Muscle layer of colon (tissue), 2 donors: Measurements from ENCODE around the gene DNM2.
"Not testable (repeated sequence)": the region's sequence is repeated elsewhere in the genome, so short reads cannot be mapped to it uniquely, and the experiment has no call there.

Experiments used
- H3K27ac ChIP-seq: one replicate; pipeline ENCODE4 v1.7.0; 2013; ENCODE audit warnings: low read depth, mild to moderate bottlenecking, low read length, moderate library complexity
- H3K27me3 ChIP-seq, 2 donors: one replicate each; pipeline ENCODE4 v1.7.0; 2013; ENCODE audit warnings: low read length in 2 of 2, mild to moderate bottlenecking in 2 of 2; ENCODE audit not compliant: insufficient read depth in 2 of 2, control insufficient read depth in 1 of 2
- H3K36me3 ChIP-seq: one replicate; pipeline ENCODE4 v1.7.0; 2013; ENCODE audit warnings: mild to moderate bottlenecking, low read length; ENCODE audit not compliant: insufficient read depth
- H3K4me1 ChIP-seq: one replicate; pipeline ENCODE4 v1.7.0; 2013; ENCODE audit warnings: mild to moderate bottlenecking, low read length; ENCODE audit not compliant: insufficient read depth
- H3K4me3 ChIP-seq, 2 donors: one replicate each; pipeline ENCODE4 v1.7.0; 2013; ENCODE audit warnings: low read length in 2 of 2, low read depth in 1 of 2, mild to moderate bottlenecking in 1 of 2, moderate library complexity in 1 of 2
- H3K9ac ChIP-seq: one replicate; pipeline ENCODE4 v1.7.0; 2013; ENCODE audit warnings: low read length
- H3K9me3 ChIP-seq: one replicate; pipeline ENCODE4 v1.7.0; 2013; ENCODE audit warnings: mild to moderate bottlenecking, low read length
- donor health status: abdominal sarcoma.
- donor health status: Adenocarcinoma of cecum.

DNM2 gene

GRCh38 chr19:10730932-10731331 lies 13.1 kb downstream of the DNM2 start:
- Histone ChIP-seq H3K9me3 (no peaks in the 10 kb centered on the region), H3K9ac (no peak overlapping the region), H3K4me1 (peaks cover 12% of the 10 kb centered on the region)

GRCh38 chr19:10735741-10736140 lies 17.9 kb downstream of the DNM2 start:
- no peak overlapping the region for H3K27ac ChIP-seq

More at GRCh38 chr19:10730932-10731331, 13.1 kb downstream of the DNM2 start:
- Histone ChIP-seq H3K27ac (no peak overlapping the region), H3K27me3 (no peaks in the 10 kb centered on the region), H3K4me3 (no peak overlapping the region), H3K36me3 (no peaks in the 10 kb centered on the region)

GRCh38 chr19:10736189-10736588 lies 18.3 kb downstream of the DNM2 start:
- Histone ChIP-seq H3K27me3 (no peaks in the 10 kb centered on the region), H3K4me3 (no peak overlapping the region), H3K9ac (no peak overlapping the region), H3K27ac (no peak overlapping the region), H3K36me3 (no peaks in the 10 kb centered on the region), H3K9me3 (no peaks in the 10 kb centered on the region), H3K4me1 (no peaks in the 10 kb centered on the region)

More at GRCh38 chr19:10735741-10736140, 17.9 kb downstream of the DNM2 start:
- no peaks in the 10 kb centered on the region for H3K9me3 ChIP-seq
- no peak overlapping the region for H3K9ac ChIP-seq
- H3K27me3 ChIP-seq: no peaks in the 10 kb centered on the region
- H3K36me3 ChIP-seq: no peaks in the 10 kb centered on the region
- H3K4me1 ChIP-seq: no peaks in the 10 kb centered on the region
- H3K4me3 ChIP-seq: no peak overlapping the region

- Histone ChIP-seq H3K4me1 (peaks cover 1% of the 10 kb centered on the region), H3K9me3 (no peaks in the 10 kb centered on the region), H3K36me3 (no peaks in the 10 kb centered on the region), H3K4me3 (no peak overlapping the region), H3K9ac (no peak overlapping the region), H3K27ac (no peak overlapping the region), H3K27me3 (no peaks in the 10 kb centered on the region)
Measured at GRCh38 chr19:10736916-10737551, 19.2 kb downstream of the DNM2 start.

- Histone ChIP-seq H3K27ac (no peak overlapping the region), H3K9me3 (no peaks in the 10 kb centered on the region), H3K36me3 (no peaks in the 10 kb centered on the region), H3K27me3 (no peaks in the 10 kb centered on the region), H3K9ac (no peak overlapping the region), H3K4me3 (no peak overlapping the region), H3K4me1 (peaks cover 6% of the 10 kb centered on the region)
Measured at GRCh38 chr19:10737722-10738121, 19.8 kb downstream of the DNM2 start.

GRCh38 chr19:10740798-10741197 lies 22.9 kb downstream of the DNM2 start:
- Histone ChIP-seq H3K27me3 (no peaks in the 10 kb centered on the region), H3K4me3 (no peak overlapping the region), H3K36me3 (no peaks in the 10 kb centered on the region), H3K27ac (no peak overlapping the region), H3K9me3 (no peaks in the 10 kb centered on the region), H3K4me1 (peaks cover 6% of the 10 kb centered on the region), H3K9ac (no peak overlapping the region)

GRCh38 chr19:10742476-10742875 lies 24.6 kb downstream of the DNM2 start:
- Histone ChIP-seq H3K9me3 (no peaks in the 10 kb centered on the region), H3K27me3 (no peaks in the 10 kb centered on the region), H3K4me1 (peaks cover 6% of the 10 kb centered on the region), H3K4me3 (no peak overlapping the region), H3K27ac (no peak overlapping the region), H3K36me3 (no peaks in the 10 kb centered on the region), H3K9ac (no peak overlapping the region)

- H3K4me1 ChIP-seq: peaks cover 16% of the 10 kb centered on the region
- no peak overlapping the region for H3K27ac ChIP-seq
- H3K27me3 ChIP-seq: no peaks in the 10 kb centered on the region
- H3K36me3 ChIP-seq: no peaks in the 10 kb centered on the region
- no peaks in the 10 kb centered on the region for H3K9me3 ChIP-seq
- H3K9ac ChIP-seq: no peak overlapping the region
- H3K4me3 ChIP-seq: no peak overlapping the region
Measured at GRCh38 chr19:10744253-10744798, 26.4 kb downstream of the DNM2 start.

- Histone ChIP-seq H3K4me3 (no peak overlapping the region), H3K4me1 (peaks cover 21% of the 10 kb centered on the region), H3K27ac (no peak overlapping the region), H3K27me3 (no peaks in the 10 kb centered on the region), H3K36me3 (no peaks in the 10 kb centered on the region), H3K9me3 (no peaks in the 10 kb centered on the region), H3K9ac (no peak overlapping the region)
Measured at GRCh38 chr19:10744801-10745293, 27.0 kb downstream of the DNM2 start.

- not testable (repeated sequence) for H3K36me3 ChIP-seq, H3K9ac ChIP-seq, H3K4me3 ChIP-seq, H3K27me3 ChIP-seq, H3K27ac ChIP-seq, H3K9me3 ChIP-seq
- peaks cover 30% of the 10 kb centered on the region for H3K4me1 ChIP-seq
Measured at GRCh38 chr19:10746437-10746836, 28.6 kb downstream of the DNM2 start.

- Histone ChIP-seq H3K4me3 (no peak overlapping the region), H3K9me3 (no peaks in the 10 kb centered on the region), H3K27me3 (no peaks in the 10 kb centered on the region), H3K4me1 (peaks cover 31% of the 10 kb centered on the region), H3K27ac (no peak overlapping the region), H3K36me3 (no peaks in the 10 kb centered on the region), H3K9ac (no peak overlapping the region)
Measured at GRCh38 chr19:10747271-10747670, 29.4 kb downstream of the DNM2 start.

- peaks cover 29% of the 10 kb centered on the region for H3K4me1 ChIP-seq
- H3K27me3 ChIP-seq: no peaks in the 10 kb centered on the region
- no peak overlapping the region for H3K9ac ChIP-seq
- H3K4me3 ChIP-seq: no peak overlapping the region
- H3K36me3 ChIP-seq: no peaks in the 10 kb centered on the region
- no peak overlapping the region for H3K27ac ChIP-seq
- no peaks in the 10 kb centered on the region for H3K9me3 ChIP-seq
Measured at GRCh38 chr19:10747674-10748073, 29.8 kb downstream of the DNM2 start.
